ENCODE measurements around the gene RPTOR.
"Not testable (repeated sequence)": the region's sequence is repeated elsewhere in the genome, so short reads cannot be mapped to it uniquely, and the experiment has no call there.

The RPTOR gene

GRCh38 chr17:80794281-80795089 lies 249.8 kb downstream of the RPTOR start:
- no peak for DNase-seq (ENCODE audit: low read depth in 2 of 2, low spot score in 1 of 2)

GRCh38 chr17:80795090-80795580 lies 250.5 kb downstream of the RPTOR start:
- DNase-seq (ENCODE audit: low read depth in 2 of 2, low spot score in 1 of 2): no peak

GRCh38 chr17:80795754-80796153 lies 251.1 kb downstream of the RPTOR start:
- DNase-seq (ENCODE audit: low read depth in 2 of 2, low spot score in 1 of 2): no peak

GRCh38 chr17:80796430-80796861 lies 251.8 kb downstream of the RPTOR start:
- DNase-seq (ENCODE audit: low read depth in 2 of 2, low spot score in 1 of 2): no peak

GRCh38 chr17:80797222-80797621 lies 252.6 kb downstream of the RPTOR start:
- not testable (repeated sequence) for DNase-seq (ENCODE audit: low read depth in 2 of 2, low spot score in 1 of 2)

GRCh38 chr17:80797741-80798594 lies 253.3 kb downstream of the RPTOR start:
- DNase-seq (ENCODE audit: low read depth in 2 of 2, low spot score in 1 of 2): no peak

GRCh38 chr17:80798595-80799537 lies 254.2 kb downstream of the RPTOR start:
- no peak for DNase-seq (ENCODE audit: low read depth in 2 of 2, low spot score in 1 of 2)

- DNase-seq (ENCODE audit: low read depth in 2 of 2, low spot score in 1 of 2): no peak
These were observed 255.2 kb downstream of the RPTOR start for GRCh38 chr17:80799538-80800480.

- DNase-seq (ENCODE audit: low read depth in 2 of 2, low spot score in 1 of 2): no peak
These were observed 256.1 kb downstream of the RPTOR start for GRCh38 chr17:80800481-80801391.

GRCh38 chr17:80802626-80803450 lies 258.2 kb downstream of the RPTOR start:
- DNase-seq (ENCODE audit: low read depth in 2 of 2, low spot score in 1 of 2): no peak

GRCh38 chr17:80803451-80804428 lies 259.1 kb downstream of the RPTOR start:
- DNase-seq (ENCODE audit: low read depth in 2 of 2, low spot score in 1 of 2): no peak

GRCh38 chr17:80804466-80804865 lies 259.8 kb downstream of the RPTOR start:
- DNase-seq (ENCODE audit: low read depth in 2 of 2, low spot score in 1 of 2): no peak

- no peak for DNase-seq (ENCODE audit: low read depth in 2 of 2, low spot score in 1 of 2)
These were observed 260.6 kb downstream of the RPTOR start for GRCh38 chr17:80805032-80805751.

- DNase-seq (ENCODE audit: low read depth in 2 of 2, low spot score in 1 of 2): no peak
These were observed 262.4 kb downstream of the RPTOR start for GRCh38 chr17:80807014-80807413.

- DNase-seq (ENCODE audit: low read depth in 2 of 2, low spot score in 1 of 2): no peak
These were observed 263.2 kb downstream of the RPTOR start for GRCh38 chr17:80807882-80808281.

All from stimulated activated CD8-positive, alpha-beta memory T cell treated with anti-CD3 and anti-CD28 coated beads, Interleukin-4, amount 100 ng/mL, for 1 hour (primary cell).